ENCODE measurements around the gene HS1BP3. TPM values are rescaled to one million over a fixed set of nuclear protein-coding genes. Genes with fewer than 3 reads are reported as not detected.

HS1BP3 gene
- total RNA-seq, 1 donor: 18.0 TPM

GRCh38 chr2:20633001-20633400 lies 17.9 kb downstream of the HS1BP3 start:
- no peak for DNase-seq (ENCODE audit: low read depth in 2 of 3, low spot score in 2 of 3)

- DNase-seq (ENCODE audit: low read depth in 2 of 3, low spot score in 2 of 3): no peak
Observed at GRCh38 chr2:20632446-20632990, 18.4 kb downstream of the HS1BP3 start.

- no peak for DNase-seq (ENCODE audit: low read depth in 2 of 3, low spot score in 2 of 3)
Observed at GRCh38 chr2:20631617-20632307, 19.1 kb downstream of the HS1BP3 start.

- DNase-seq (ENCODE audit: low read depth in 2 of 3, low spot score in 2 of 3): no peak
Observed at GRCh38 chr2:20630967-20631366, 19.9 kb downstream of the HS1BP3 start.

- no peak for DNase-seq (ENCODE audit: low read depth in 2 of 3, low spot score in 2 of 3)
Observed at GRCh38 chr2:20629581-20630171, 21.2 kb downstream of the HS1BP3 start.

GRCh38 chr2:20629181-20629580 lies 21.7 kb downstream of the HS1BP3 start:
- DNase-seq (ENCODE audit: low read depth in 2 of 3, low spot score in 2 of 3): no peak

- no peak for DNase-seq (ENCODE audit: low read depth in 2 of 3, low spot score in 2 of 3)
Observed at GRCh38 chr2:20627712-20628380, 23.1 kb downstream of the HS1BP3 start.

- DNase-seq (ENCODE audit: low read depth in 2 of 3, low spot score in 2 of 3): no peak
Observed at GRCh38 chr2:20626698-20627513, 24.0 kb downstream of the HS1BP3 start.

- DNase-seq (ENCODE audit: low read depth in 2 of 3, low spot score in 2 of 3): no peak
Observed at GRCh38 chr2:20626392-20626697, 24.6 kb downstream of the HS1BP3 start.

- no peak for DNase-seq (ENCODE audit: low read depth in 2 of 3, low spot score in 2 of 3)
Observed at GRCh38 chr2:20625491-20626391, 25.2 kb downstream of the HS1BP3 start.

GRCh38 chr2:20624884-20625485 lies 25.9 kb downstream of the HS1BP3 start:
- no peak for DNase-seq (ENCODE audit: low read depth in 2 of 3, low spot score in 2 of 3)

GRCh38 chr2:20624156-20624883 lies 26.6 kb downstream of the HS1BP3 start:
- no peak for DNase-seq (ENCODE audit: low read depth in 2 of 3, low spot score in 2 of 3)

GRCh38 chr2:20623741-20624155 lies 27.1 kb downstream of the HS1BP3 start:
- DNase-seq (ENCODE audit: low read depth in 2 of 3, low spot score in 2 of 3): no peak

GRCh38 chr2:20623241-20623640 lies 27.7 kb downstream of the HS1BP3 start:
- no peak for DNase-seq (ENCODE audit: low read depth in 2 of 3, low spot score in 2 of 3)

GRCh38 chr2:20622731-20623130 lies 28.2 kb downstream of the HS1BP3 start:
- no peak for DNase-seq (ENCODE audit: low read depth in 2 of 3, low spot score in 2 of 3)

GRCh38 chr2:20622296-20622686 lies 28.6 kb downstream of the HS1BP3 start:
- no peak for DNase-seq (ENCODE audit: low read depth in 2 of 3, low spot score in 2 of 3)

GRCh38 chr2:20621366-20622295 lies 29.3 kb downstream of the HS1BP3 start:
- DNase-seq (ENCODE audit: low read depth in 2 of 3, low spot score in 2 of 3): no peak
